K562 (cell line): ENCODE data around the gene IQSEC3. TPM values are rescaled to one million over a fixed set of nuclear protein-coding genes. Genes with fewer than 3 reads are reported as not detected.
A peak's percentile ranks its signal among the peaks of the same experiment; 100 is the strongest.
"Not testable (repeated sequence)": the region's sequence is repeated elsewhere in the genome, so short reads cannot be mapped to it uniquely, and the experiment has no call there.

ENCODE experiments used
- ATAC-seq: fragments of 200-7000 bp; cut with Tn5 transposase; 3 replicates; pipeline ENCODE4 v1.9.1; 2020; ENCODE audit warnings: moderate library complexity
- BruUV-seq: library from RNA; stranded (reverse); fragments of 400-500 nt; replicated peaks from 2 replicates; lab custom pipeline; 2021; lab: Mats Ljungman, UMichigan
- CTCF ChIA-PET: fragments of 300-600 bp; formaldehyde crosslinking; extraction: SDS; loops from one replicate; lab custom pipeline; 2021; ENCODE audit warnings: low intra/inter-chr PET ratio; lab: Yijun Ruan, JAX
- POLR2A ChIA-PET: fragments of 300-600, 350-650 bp; sonication (Branson Sonifier 250); formaldehyde crosslinking; extraction: SDS; loops from one replicate; lab custom pipeline; 2021; ENCODE audit warnings: antibody characterized with exemption, inconsistent platforms; lab: Yijun Ruan, JAX
- DNase-seq, 4 experiments: peaks; one replicate each; pipeline versions ENCODE4 v3.0.0 to v3.0.0-alpha.2; 2011 to 2018; ENCODE audit warnings: low spot score in 3 of 4, mixed read lengths in 3 of 4; ENCODE audit errors: extremely low read depth in 1 of 4
- FAIRE-seq: peaks from 2 replicates; lab custom pipeline; 2011; peaks lifted over from hg19 to GRCh38; lab: Jason Lieb, UNC
- H2AFZ ChIP-seq: 2 replicates; pipeline ENCODE4 v1.6.0; 2011; ENCODE audit warnings: low read depth, low read length, control low read depth, inconsistent platforms
- H3K27ac ChIP-seq: fragments of 200-600 bp; 3 replicates; pipeline ENCODE4 v1.8.0; 2011; ENCODE audit warnings: low read depth, mild to moderate bottlenecking, control low read depth, inconsistent platforms, low read length, moderate library complexity, mixed read lengths; ENCODE audit errors: extremely low read depth
- H3K27me3 ChIP-seq, 2 experiments: fragments of 300-600 bp in 1 of 2; 2 replicates in 1 of 2; 3 replicates in 1 of 2; pipeline versions ENCODE4 v1.6.0 to v1.8.0; 2011; ENCODE audit warnings: inconsistent platforms in 2 of 2, low read length in 2 of 2, mild to moderate bottlenecking in 1 of 2, mixed read lengths in 1 of 2, moderate library complexity in 1 of 2; ENCODE audit not compliant: control insufficient read depth in 2 of 2, insufficient read depth in 2 of 2
- H3K36me3 ChIP-seq: fragments of 300-600 bp; 3 replicates; pipeline ENCODE4 v1.8.0; 2011; ENCODE audit warnings: mild to moderate bottlenecking, low read length, inconsistent platforms; ENCODE audit not compliant: control insufficient read depth, insufficient read depth
- H3K4me1 ChIP-seq, 2 experiments: fragments of 200-600 bp in 1 of 2; replicated peaks in 1 of 2; 2 replicates in 1 of 2; 3 replicates in 1 of 2; pipeline versions ENCODE4 v1.5.1 to v1.8.0; 2011; ENCODE audit warnings: inconsistent platforms in 2 of 2, low read length in 2 of 2, mild to moderate bottlenecking in 1 of 2, mixed read lengths in 1 of 2, moderate library complexity in 1 of 2; ENCODE audit not compliant: control insufficient read depth in 2 of 2, insufficient read depth in 2 of 2
- H3K4me2 ChIP-seq: 2 replicates; pipeline ENCODE4 v1.6.1; 2011; ENCODE audit warnings: low read length, control low read depth, inconsistent platforms, mixed read lengths; ENCODE audit not compliant: insufficient read depth
- H3K4me3 ChIP-seq: fragments of 200-600 bp; sonication (generic), shearing (Covaris generic); 2 replicates; pipeline ENCODE4 v1.5.1; 2016; ENCODE audit warnings: control low read depth, inconsistent platforms
- H3K79me2 ChIP-seq: fragments of 200-600 bp; 3 replicates; pipeline ENCODE4 v1.8.0; 2011; ENCODE audit warnings: low read length, inconsistent platforms; ENCODE audit not compliant: control insufficient read depth, insufficient read depth
- H3K9ac ChIP-seq, 2 experiments: 2 replicates each; pipeline versions ENCODE4 v1.6.0 to v1.6.1; 2011; ENCODE audit warnings: low read depth in 2 of 2, low read length in 2 of 2, control low read depth in 1 of 2, inconsistent platforms in 1 of 2, mild to moderate bottlenecking in 1 of 2, mixed read lengths in 1 of 2; ENCODE audit not compliant: insufficient read depth in 1 of 2
- H3K9me1 ChIP-seq: one replicate; pipeline ENCODE4 v1.6.0; 2011; ENCODE audit warnings: inconsistent platforms, mild to moderate bottlenecking, low read length, moderate library complexity; ENCODE audit not compliant: control insufficient read depth, insufficient read depth
- H3K9me3 ChIP-seq: replicated peaks from 2 replicates; pipeline ENCODE4 v1.5.1; 2011; ENCODE audit warnings: low read depth, low read length, inconsistent platforms; ENCODE audit not compliant: control insufficient read depth, insufficient read depth
- H4K20me1 ChIP-seq: replicated peaks from 2 replicates; pipeline ENCODE4 v1.6.1; 2011; ENCODE audit warnings: low read length, inconsistent platforms, mixed read lengths; ENCODE audit not compliant: control insufficient read depth, insufficient read depth
- MEIS2 ChIP-seq: fragments of 450-650 bp; IDR thresholded peaks from 2 replicates; pipeline ENCODE4 v1.6.1; 2014; ENCODE audit warnings: mild to moderate bottlenecking; ENCODE audit not compliant: partially characterized antibody
- WGBS: fragments of 100-300 bp; shearing (Covaris generic); methylation state at CpG from one replicate; pipeline ENCODE4 v1.1.6; 2016; ENCODE audit warnings: low coverage, mixed read lengths; ENCODE audit not compliant: insufficient coverage; ENCODE audit errors: missing lambda C conversion rate; 5-methylcytosine and 5-hydroxymethylcytosine counted together
- in situ Hi-C: fragments of 300-500 bp; cut with MboI; formaldehyde crosslinking; loops from 4 replicates; pipeline ENCODE4 v1.15.0; 2018; ENCODE audit warnings: inconsistent platforms, mixed read lengths
- intact Hi-C: fragments of 100-400 bp; cut with micrococcal nuclease; formaldehyde crosslinking; loops from 2 replicates; pipeline ENCODE4 v1.14.2; 2022
- polyA plus RNA-seq, 8 experiments: library from polyadenylated mRNA; depleted of rRNA in 4 of 8; stranded (reverse) in 5 of 8; unstranded in 3 of 8; fragments of >200 nt; fragmentation: Nextera tagmentation in 2 of 8; fragmentation: Illumina TruSeq in 1 of 8; extraction: Ambion mirVana in 2 of 8; extraction: Trizol in 1 of 8; gene quantifications; 2 replicates each; pipeline versions ENCODE4 v1.2.1 to v1.2.3, GENCODE V29; 2011 to 2014; ENCODE audit warnings: inconsistent platforms in 1 of 8, missing spikeins in 1 of 8
- total RNA-seq, 7 experiments: library from RNA; depleted of rRNA in 6 of 7; stranded (reverse); fragments of >200 nt in 6 of 7; fragmentation: Illumina TruSeq in 2 of 7; extraction: Trizol in 2 of 7; gene quantifications; 2 replicates each; pipeline versions ENCODE4 v1.2.1 to v1.2.3, GENCODE V29; 2011 to 2021; ENCODE audit warnings: low replicate concordance in 1 of 7

The IQSEC3 gene
- total and polyA plus RNA-seq, 9 of the 15 experiments (the other 6 are each of a cell fraction or from before 2014, with no cell fraction given): under 0.01 to 0.25 (median 0.08) TPM; not detected in 3

GRCh38 chr12:51962-52361 is 14.6 kb upstream of the IQSEC3 start:
- ATAC-seq, H3K9ac ChIP-seq, H3K79me2 ChIP-seq, in situ Hi-C loops, intact Hi-C loops, H3K9me1 ChIP-seq, FAIRE-seq, H3K27ac ChIP-seq, POLR2A ChIA-PET, H3K4me2 ChIP-seq, H4K20me1 ChIP-seq, BruUV-seq, H3K36me3 ChIP-seq, H3K27me3 ChIP-seq, H2AFZ ChIP-seq, H3K9me3 ChIP-seq, CTCF ChIA-PET, H3K4me3 ChIP-seq: not testable (repeated sequence)
- DNase-seq: peak in 1 of 4 experiments; percentile 17
- WGBS: 52% methylated on average over 6 of the region's 6 CpGs
- H3K4me1 ChIP-seq: peaks cover 5 to 10% of the 10 kb centered on the region in 2 experiments; a peak in 3 of 5 replicates

DNA sequence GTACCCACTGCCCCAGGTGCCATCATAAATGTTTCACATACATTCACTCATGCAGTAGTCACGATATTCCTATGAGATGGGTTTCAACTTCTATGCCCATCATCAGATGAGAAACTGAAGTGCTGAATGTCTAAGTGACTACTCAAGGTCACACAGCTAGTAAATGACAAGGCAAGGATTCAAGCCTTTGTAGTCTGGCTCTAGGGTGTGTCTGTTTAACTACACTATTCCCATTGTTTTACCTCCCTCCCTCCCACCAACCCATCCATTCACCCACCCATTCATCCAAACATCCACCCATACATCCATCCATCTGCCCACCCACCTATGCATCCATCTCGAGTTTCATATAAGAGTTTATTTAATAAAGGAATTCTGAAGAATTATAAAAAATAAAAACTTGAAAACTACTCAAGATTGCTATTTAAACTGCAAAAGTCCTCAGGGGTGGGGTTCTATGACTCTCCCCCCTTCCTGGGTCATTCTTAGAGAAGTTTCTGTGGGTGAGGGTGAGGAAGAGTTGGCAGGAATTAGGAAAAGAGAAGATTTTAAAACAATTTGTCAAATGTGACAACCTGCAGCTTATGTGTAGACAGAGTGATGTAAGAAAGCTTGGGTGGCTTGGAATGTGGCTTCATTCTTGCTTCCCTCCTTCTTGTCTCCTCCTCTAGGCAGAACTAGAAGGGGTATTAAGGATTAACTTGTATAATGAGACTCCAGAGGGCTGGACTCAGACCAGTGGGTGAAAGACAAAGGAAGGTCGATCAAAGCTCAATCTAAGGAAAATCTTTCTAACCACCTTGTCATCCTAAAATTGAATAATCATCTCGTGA is 13.4 kb upstream of the IQSEC3 start:
- H3K4me3 ChIP-seq, H3K27ac ChIP-seq, BruUV-seq, H2AFZ ChIP-seq, H3K9ac ChIP-seq, H3K27me3 ChIP-seq, H3K9me1 ChIP-seq, FAIRE-seq, H3K79me2 ChIP-seq, CTCF ChIA-PET, H4K20me1 ChIP-seq, H3K9me3 ChIP-seq, H3K4me2 ChIP-seq, intact Hi-C loops, in situ Hi-C loops, H3K36me3 ChIP-seq, ATAC-seq: not testable (repeated sequence)
- DNase-seq: peak in 1 of 4 experiments; percentile 5
- peaks cover 8 to 15% of the 10 kb centered on the region in 2 experiments; a peak in 3 of 5 replicates for H3K4me1 ChIP-seq
- 8% methylated on average over 4 of the region's 4 CpGs for WGBS
- POLR2A ChIA-PET: interaction anchor here (0.8 kb wide), 1 partner anchor 10 kb away, joined by 4 read pairs; no protein-coding TSS in a partner anchor
- TF ChIP-seq MEIS2: peak; percentile 50
